OCI-LY7 (cell line): ENCODE results near the gene SIRPA. TPM values are rescaled to one million over a fixed set of nuclear protein-coding genes. Genes with fewer than 3 reads are reported as not detected.

ENCODE experiments used
- BruUV-seq: library from RNA; stranded (reverse); fragments of 400-500 nt; replicated peaks from 2 replicates; lab custom pipeline; 2021; lab: Mats Ljungman, UMichigan
- CTCF ChIA-PET: fragments of 300-600 bp; sonication (Branson Sonifier 250); formaldehyde crosslinking; loops from one replicate; lab custom pipeline; 2022; ENCODE audit warnings: antibody characterized with exemption; ENCODE audit not compliant: unreplicated experiment; lab: Charles Lee
- POLR2A ChIA-PET: fragments of 300-600 bp; sonication (Branson Sonifier 250); formaldehyde crosslinking; loops from one replicate; lab custom pipeline; 2022; ENCODE audit warnings: antibody characterized with exemption; lab: Charles Lee
- DNase-seq: peaks from one replicate; pipeline ENCODE4 v3.0.0-alpha.2; 2015; ENCODE audit warnings: low spot score
- H2AFZ ChIP-seq: fragments of 200-600 bp; sonication (generic), shearing (Covaris generic); 2 replicates; pipeline ENCODE4 v1.6.1; 2014; ENCODE audit warnings: mild to moderate bottlenecking, antibody characterized with exemption, low read length, moderate library complexity
- H3K27ac ChIP-seq: fragments of 200-600 bp; sonication (generic); 2 replicates; pipeline ENCODE4 v1.5.1; 2014; ENCODE audit warnings: mixed run types, low read depth, mild to moderate bottlenecking, moderate library complexity, low read length, inconsistent platforms; ENCODE audit not compliant: poor library complexity, severe bottlenecking
- H3K36me3 ChIP-seq: fragments of 200-600 bp; sonication (generic); 2 replicates; pipeline ENCODE4 v1.6.1; 2014; ENCODE audit warnings: mild to moderate bottlenecking, antibody characterized with exemption, low read length, moderate library complexity, mixed read lengths; ENCODE audit not compliant: insufficient read depth
- H3K4me1 ChIP-seq: fragments of 200-600 bp; sonication (generic); 2 replicates; pipeline ENCODE4 v1.5.1; 2014; ENCODE audit warnings: mild to moderate bottlenecking, low read length; ENCODE audit not compliant: insufficient read depth, poor library complexity, severe bottlenecking
- H3K4me2 ChIP-seq: fragments of 200-600 bp; sonication (generic); 2 replicates; pipeline ENCODE4 v1.6.1; 2014; ENCODE audit warnings: mild to moderate bottlenecking, low read length
- H3K4me3 ChIP-seq: fragments of 200-600 bp; sonication (generic); 2 replicates; pipeline ENCODE4 v1.5.1; 2014; ENCODE audit warnings: mild to moderate bottlenecking, low read depth, low read length; ENCODE audit not compliant: poor library complexity, severe bottlenecking
- H3K79me2 ChIP-seq: fragments of 200-600 bp; sonication (generic); 2 replicates; pipeline ENCODE4 v1.6.1; 2016; ENCODE audit warnings: low read depth, mild to moderate bottlenecking, low read length, moderate library complexity, mixed read lengths; ENCODE audit not compliant: insufficient read depth
- H3K9me2 ChIP-seq: fragments of 200-600 bp; sonication (generic); 2 replicates; pipeline ENCODE4 v1.6.1; 2016; ENCODE audit warnings: mild to moderate bottlenecking, low read length, mixed read lengths; ENCODE audit not compliant: insufficient read depth
- H3K9me3 ChIP-seq: fragments of 200-600 bp; sonication (generic); 2 replicates; pipeline ENCODE4 v1.6.1; 2014; ENCODE audit warnings: mild to moderate bottlenecking, mixed run types, low read length, mixed read lengths
- H4K20me1 ChIP-seq: fragments of 200-600 bp; sonication (generic); 2 replicates; pipeline ENCODE4 v1.6.1; 2014; ENCODE audit warnings: mild to moderate bottlenecking, antibody characterized with exemption, low read length, moderate library complexity, mixed read lengths; ENCODE audit not compliant: insufficient read depth
- CTCF ChIP-seq: fragments of 200-600 bp; sonication (generic); conservative IDR thresholded peaks from 2 replicates; pipeline ENCODE4 v1.5.1; 2014; ENCODE audit warnings: mild to moderate bottlenecking, antibody characterized with exemption, low read length, moderate library complexity, mixed read lengths
- EZH2phosphoT487 ChIP-seq: fragments of 200-600 bp; sonication (generic); IDR thresholded peaks from 2 replicates; pipeline ENCODE4 v1.6.1; 2018; ENCODE audit warnings: low read depth, borderline replicate concordance, mild to moderate bottlenecking, mixed run types, antibody characterized with exemption, low read length, moderate library complexity, mixed read lengths
- intact Hi-C: fragments of 100-400 bp; cut with micrococcal nuclease; formaldehyde crosslinking; loops from one replicate; pipeline ENCODE4 v1.10.0; 2022; ENCODE audit not compliant: unreplicated experiment
- total RNA-seq, 2 experiments: library from RNA; depleted of rRNA in 1 of 2; stranded (reverse); fragments of >200 nt in 1 of 2; shearing (Covaris generic) in 1 of 2; gene quantifications; 2 replicates each; pipeline ENCODE4 v1.2.3, GENCODE V29; 2014 to 2022

Gene SIRPA
- total RNA-seq, 2 experiments from 2014 or later: not detected

- ChIA-PET POLR2A (no interaction called here), CTCF (no interaction called here)
Measured at GRCh38 chr20:1934721-1935573, 39.7 kb downstream of the SIRPA start.

DNA sequence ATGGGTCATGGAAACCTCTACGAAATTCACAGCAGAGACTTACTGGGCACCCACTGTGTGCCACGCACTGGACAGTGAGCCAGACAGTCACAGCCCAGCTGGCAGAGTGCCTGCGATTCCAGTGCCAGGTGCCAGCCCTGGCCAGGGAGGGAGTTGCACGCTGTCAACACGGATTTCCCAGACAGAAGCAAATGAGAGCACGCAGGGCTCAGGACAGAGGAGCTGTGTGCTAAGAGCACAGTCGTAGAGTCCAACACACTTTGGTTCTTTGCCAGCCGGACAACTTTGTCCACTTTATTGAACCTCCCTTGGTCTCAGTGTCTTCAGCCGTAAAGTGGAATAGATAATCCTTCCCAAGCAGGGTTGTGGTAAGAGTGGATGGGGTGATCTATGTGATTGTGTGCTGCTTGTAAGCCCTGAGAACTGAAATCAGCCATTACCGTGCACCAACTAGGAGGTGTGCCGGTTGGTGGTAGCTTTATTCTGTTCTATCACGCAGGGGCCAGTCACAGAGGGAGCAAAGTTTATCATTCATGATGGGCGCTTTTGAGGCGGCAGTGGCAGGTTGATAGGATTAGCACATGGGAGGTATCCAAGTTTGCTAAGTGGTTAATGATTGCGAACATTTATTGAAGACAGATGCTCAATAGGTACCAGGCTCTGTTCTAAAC lies 40.6 kb downstream of the SIRPA start:
- Histone ChIP-seq H3K4me1 (no peaks in the 10 kb centered on the region), H3K27ac (no peak overlapping the region), H4K20me1 (no peaks in the 10 kb centered on the region), H3K79me2 (no peaks in the 10 kb centered on the region), H3K4me3 (no peak overlapping the region), H3K36me3 (no peaks in the 10 kb centered on the region), H3K9me3 (no peaks in the 10 kb centered on the region), H3K4me2 (no peak overlapping the region), H2AFZ (no peak overlapping the region), H3K9me2 (no peaks in the 10 kb centered on the region)
- no peak for DNase-seq
- intact Hi-C loops: no loop called here
- ChIA-PET POLR2A (no interaction called here), CTCF (no interaction called here)
- TF ChIP-seq EZH2phosphoT487 (no peak), CTCF (no peak)
- BruUV-seq: no TSS peak

More at GRCh38 chr20:1934721-1935573, 39.7 kb downstream of the SIRPA start:
- Histone ChIP-seq H3K4me3 (no peak overlapping the region), H3K36me3 (no peaks in the 10 kb centered on the region), H2AFZ (no peak overlapping the region), H4K20me1 (no peaks in the 10 kb centered on the region), H3K4me2 (no peak overlapping the region), H3K4me1 (no peaks in the 10 kb centered on the region), H3K9me3 (no peaks in the 10 kb centered on the region), H3K79me2 (no peaks in the 10 kb centered on the region), H3K9me2 (no peaks in the 10 kb centered on the region), H3K27ac (no peak overlapping the region)
- TF ChIP-seq CTCF: no peak
- no peak for TF ChIP-seq EZH2phosphoT487
- DNase-seq: no peak
- intact Hi-C loops: no loop called here
- BruUV-seq: no TSS peak
